NCI-H187 treated with DMSO at 0.1 percent for 48 hours (cell line): ENCODE measurements around the gene CA14.
"Not testable (repeated sequence)": the region's sequence is repeated elsewhere in the genome, so short reads cannot be mapped to it uniquely, and the experiment has no call there.

ENCODE experiments used
- DNase-seq: peaks from one replicate; lab custom pipeline; 2025; lab: John Stamatoyannopoulos, UW

The CA14 gene

GRCh38 chr1:150257624-150258585 is at the start of gene CA14:
Gene CA14, plus strand, starts transcription at chr1:150257774. Its CDS starts 355 bp downstream, at chr1:150258129.
- DNase-seq, result no peak

GRCh38 chr1:150208460-150208859 is 49.1 kb upstream of the CA14 start:
- DNase-seq, result not testable (repeated sequence)

GRCh38 chr1:150210091-150210490 is 47.5 kb upstream of the CA14 start:
- DNase-seq, result no peak

- no peak for DNase-seq
Observed at GRCh38 chr1:150210706-150211105, 46.9 kb upstream of the CA14 start.

GRCh38 chr1:150212070-150212469 is 45.5 kb upstream of the CA14 start:
- DNase-seq, result no peak

GRCh38 chr1:150213170-150214098 is 44.1 kb upstream of the CA14 start:
- peak; percentile 93 for DNase-seq

GRCh38 chr1:150214099-150214756 is 43.3 kb upstream of the CA14 start:
- DNase-seq, result not testable (repeated sequence)

- not testable (repeated sequence) for DNase-seq
Observed at GRCh38 chr1:150215855-150216254, 41.7 kb upstream of the CA14 start.

- DNase-seq, result no peak
Observed at GRCh38 chr1:150221552-150221951, 36.0 kb upstream of the CA14 start.

- no peak for DNase-seq
Observed at GRCh38 chr1:150224983-150225382, 32.6 kb upstream of the CA14 start.

GRCh38 chr1:150225546-150225945 is 32.0 kb upstream of the CA14 start:
- DNase-seq, result no peak

GRCh38 chr1:150226486-150226885 is 31.1 kb upstream of the CA14 start:
- DNase-seq, result no peak

- DNase-seq, result no peak
Observed at GRCh38 chr1:150227228-150227627, 30.3 kb upstream of the CA14 start.

GRCh38 chr1:150228246-150228645 is 29.3 kb upstream of the CA14 start:
- not testable (repeated sequence) for DNase-seq

GRCh38 chr1:150232921-150233320 is 24.7 kb upstream of the CA14 start:
- not testable (repeated sequence) for DNase-seq

- DNase-seq, result no peak
Observed at GRCh38 chr1:150233359-150234308, 23.9 kb upstream of the CA14 start.

GRCh38 chr1:150234309-150234565 is 23.3 kb upstream of the CA14 start:
- no peak for DNase-seq

GRCh38 chr1:150234566-150235293 is 22.8 kb upstream of the CA14 start:
- peak; percentile 46 for DNase-seq

GRCh38 chr1:150235294-150235851 is 22.2 kb upstream of the CA14 start:
- no peak for DNase-seq
